Small intestine (tissue), 7 donors: ENCODE data around the gene TMEM125. TPM values are rescaled to one million over a fixed set of nuclear protein-coding genes. Genes with fewer than 3 reads are reported as not detected.

Source experiments
- DNase-seq, 2 donors: peaks; one replicate each; pipeline versions ENCODE4 v3.0.0 to v3.0.0-alpha.2; 2013
- FAIRE-seq: peaks from 2 replicates; lab custom pipeline; 2012; peaks lifted over from hg19 to GRCh38; lab: Jason Lieb, UNC
- H3K27ac ChIP-seq, 3 donors: one replicate each; pipeline ENCODE4 v1.5.1; 2013; ENCODE audit warnings: low read length in 2 of 3, mild to moderate bottlenecking in 2 of 3, control low read depth in 1 of 3, inconsistent platforms in 1 of 3, low read depth in 1 of 3, moderate library complexity in 1 of 3
- H3K27me3 ChIP-seq, 3 donors: one replicate each; pipeline ENCODE4 v1.6.1; 2013; ENCODE audit warnings: low read length in 3 of 3, inconsistent platforms in 1 of 3; ENCODE audit not compliant: control insufficient read depth in 3 of 3, insufficient read depth in 3 of 3
- H3K36me3 ChIP-seq, 3 donors: one replicate each; pipeline ENCODE4 v1.6.1; 2013; ENCODE audit warnings: low read length in 3 of 3, inconsistent platforms in 1 of 3, low read depth in 1 of 3, mild to moderate bottlenecking in 1 of 3, moderate library complexity in 1 of 3; ENCODE audit not compliant: control insufficient read depth in 3 of 3, insufficient read depth in 2 of 3
- H3K4me1 ChIP-seq, 3 donors: one replicate each; pipeline ENCODE4 v1.6.1; 2013; ENCODE audit warnings: low read length in 2 of 3, inconsistent platforms in 1 of 3, low read depth in 1 of 3, mild to moderate bottlenecking in 1 of 3, moderate library complexity in 1 of 3; ENCODE audit not compliant: control insufficient read depth in 3 of 3, insufficient read depth in 2 of 3
- H3K4me3 ChIP-seq, 3 donors: one replicate each; pipeline ENCODE4 v1.5.1; 2013; ENCODE audit warnings: low read length in 3 of 3, control low read depth in 1 of 3, inconsistent platforms in 1 of 3, low read depth in 1 of 3, mild to moderate bottlenecking in 1 of 3, moderate library complexity in 1 of 3
- H3K9me3 ChIP-seq, 2 donors: one replicate each; pipeline ENCODE4 v1.6.1; 2013; ENCODE audit warnings: low read depth in 1 of 2, low read length in 1 of 2; ENCODE audit not compliant: control insufficient read depth in 2 of 2, insufficient read depth in 1 of 2
- WGBS, 3 donors: extraction: QIAGEN DNeasy Blood & Tissue Kit; methylation state at CpG; one replicate each; pipeline ENCODE4 v1.1.7; 2013; 5-methylcytosine and 5-hydroxymethylcytosine counted together
- polyA plus RNA-seq, 4 donors: library from polyadenylated mRNA; stranded (reverse) in 3 of 4; unstranded in 1 of 4; fragments of 200-250 nt in 3 of 4; fragments of 120-200 nt in 1 of 4; gene quantifications; one replicate each; pipeline versions ENCODE4 v1.2.1 to v1.2.3, GENCODE V29; 2013
- donor health status: healthy with polysubstance abuse.
- donor health status: control.
- donor health status: control.
- donor health status: Bipolar disorder and iron deficiency.
- donor health status: healthy.

TMEM125 gene
- polyA plus RNA-seq, 4 donors: 38.3 to 94.3 (median 68.5) TPM

DNA sequence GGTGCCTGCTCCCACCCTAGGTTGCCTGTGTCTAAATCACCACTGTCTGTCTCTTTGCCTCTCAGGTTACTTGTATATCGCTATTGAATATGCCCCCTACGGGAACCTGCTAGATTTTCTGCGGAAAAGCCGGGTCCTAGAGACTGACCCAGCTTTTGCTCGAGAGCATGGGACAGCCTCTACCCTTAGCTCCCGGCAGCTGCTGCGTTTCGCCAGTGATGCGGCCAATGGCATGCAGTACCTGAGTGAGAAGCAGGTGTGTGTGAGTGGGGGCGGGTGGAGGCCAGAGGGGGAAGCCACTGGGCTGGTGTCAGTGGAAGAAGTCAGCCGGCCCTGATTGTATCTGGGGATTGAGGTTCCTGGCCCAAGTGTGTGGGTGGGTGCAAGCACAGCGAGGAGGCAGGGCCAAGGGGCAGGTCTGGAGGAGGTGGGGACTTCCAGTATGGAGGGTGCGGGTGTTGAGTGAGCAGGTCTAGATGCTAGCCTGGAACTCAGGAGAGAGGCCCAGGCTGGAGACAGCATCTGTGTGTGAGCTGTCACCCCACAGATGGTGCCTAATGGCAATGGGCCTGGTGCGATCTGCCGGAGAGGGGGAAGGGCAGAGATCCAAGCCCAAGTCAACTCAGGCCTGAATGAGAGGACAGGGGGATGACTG, 48.2 kb downstream of the TMEM125 start:
- no peak for FAIRE-seq
- Histone ChIP-seq H3K27ac (no peak overlapping the region), H3K4me3 (no peak overlapping the region), H3K27me3 (no peaks in the 10 kb centered on the region), H3K9me3 (no peaks in the 10 kb centered on the region), H3K36me3 (peaks cover 0 to 3% (median 0%) of the 10 kb centered on the region in 3 donors), H3K4me1 (no peaks in the 10 kb centered on the region)
- DNase-seq: no peak
- WGBS, 3 donors: 86 to 94% (median 88%) methylated on average over 15 of the region's 15 CpGs

- Histone ChIP-seq H3K4me3 (no peak overlapping the region), H3K9me3 (no peaks in the 10 kb centered on the region), H3K27me3 (no peaks in the 10 kb centered on the region), H3K36me3 (peaks cover 0 to 3% (median 0%) of the 10 kb centered on the region in 3 donors), H3K27ac (no peak overlapping the region), H3K4me1 (no peaks in the 10 kb centered on the region)
- DNase-seq (no peak), FAIRE-seq (no peak)
- 76 to 81% (median 79%) methylated on average over 4 of the region's 4 CpGs for WGBS, 3 donors
Observed at GRCh38 chr1:43318831-43319230, 49.0 kb downstream of the TMEM125 start.

GRCh38 chr1:43319288-43319687, 49.5 kb downstream of the TMEM125 start:
- no peaks in the 10 kb centered on the region for H3K9me3 ChIP-seq
- WGBS, 3 donors: 87 to 93% (median 92%) methylated on average over 5 of the region's 5 CpGs
- H3K36me3 ChIP-seq: peaks cover 0 to 3% (median 0%) of the 10 kb centered on the region in 3 donors
- FAIRE-seq (no peak), DNase-seq (no peak)
- no peak overlapping the region for H3K4me3 ChIP-seq
- no peak overlapping the region for H3K27ac ChIP-seq
- H3K27me3 ChIP-seq: no peaks in the 10 kb centered on the region
- no peaks in the 10 kb centered on the region for H3K4me1 ChIP-seq

GRCh38 chr1:43319766-43320165, 50.0 kb downstream of the TMEM125 start:
- 64 to 100% (median 74%) methylated on average over 2 to 3 of the region's 3 CpGs for WGBS, 3 donors
- Histone ChIP-seq H3K27ac (no peak overlapping the region), H3K36me3 (peaks cover 0 to 3% (median 0%) of the 10 kb centered on the region in 3 donors), H3K9me3 (no peaks in the 10 kb centered on the region), H3K4me3 (no peak overlapping the region), H3K27me3 (no peaks in the 10 kb centered on the region), H3K4me1 (no peaks in the 10 kb centered on the region)
- DNase-seq (no peak), FAIRE-seq (no peak)

DNA sequence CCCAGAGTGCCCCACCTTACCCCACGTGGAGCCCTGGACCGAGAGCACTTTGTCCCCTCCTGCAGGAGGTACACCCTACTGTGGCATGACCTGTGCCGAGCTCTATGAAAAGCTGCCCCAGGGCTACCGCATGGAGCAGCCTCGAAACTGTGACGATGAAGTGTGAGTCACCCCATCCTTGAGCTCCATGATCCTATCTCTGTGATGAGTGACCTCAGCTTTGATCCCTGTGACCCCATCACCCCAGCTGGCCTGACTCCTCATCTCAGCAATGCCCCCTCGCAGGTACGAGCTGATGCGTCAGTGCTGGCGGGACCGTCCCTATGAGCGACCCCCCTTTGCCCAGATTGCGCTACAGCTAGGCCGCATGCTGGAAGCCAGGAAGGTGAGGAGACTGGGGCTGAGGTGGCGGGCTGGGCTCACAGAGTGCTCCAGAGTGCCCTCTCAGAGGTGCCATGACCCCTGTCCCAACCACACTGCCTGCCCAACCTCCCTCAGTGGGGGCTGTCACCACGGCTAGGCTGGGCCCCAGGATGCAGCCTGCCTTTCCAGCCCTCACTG, 51.6 kb downstream of the TMEM125 start:
- H3K27me3 ChIP-seq: no peaks in the 10 kb centered on the region
- H3K27ac ChIP-seq: no peak overlapping the region
- no peak for DNase-seq
- 92 to 96% (median 95%) methylated on average over 16 of the region's 16 CpGs for WGBS, 3 donors
- H3K36me3 ChIP-seq: peaks cover 0 to 3% (median 0%) of the 10 kb centered on the region in 3 donors
- H3K9me3 ChIP-seq: no peaks in the 10 kb centered on the region
- no peak overlapping the region for H3K4me3 ChIP-seq
- H3K4me1 ChIP-seq: no peaks in the 10 kb centered on the region
- FAIRE-seq: no peak

- 88 to 97% (median 92%) methylated on average over 5 of the region's 5 CpGs for WGBS, 3 donors
Observed at GRCh38 chr1:43322506-43322905, 52.7 kb downstream of the TMEM125 start.

More at GRCh38 chr1:43322506-43322905, 52.7 kb downstream of the TMEM125 start:
- FAIRE-seq (no peak), DNase-seq (no peak)
- Histone ChIP-seq H3K4me3 (no peak overlapping the region), H3K27ac (no peak overlapping the region), H3K27me3 (no peaks in the 10 kb centered on the region), H3K4me1 (no peaks in the 10 kb centered on the region), H3K9me3 (no peaks in the 10 kb centered on the region), H3K36me3 (peaks cover 0 to 3% (median 0%) of the 10 kb centered on the region in 3 donors)

Other genes starting within 250 kb of the TMEM125 start
- gene EBNA1BP2, start 97.7 kb upstream of the TMEM125 start, polyA plus RNA-seq: 10 to 100 TPM; 31.3 to 78.6 (median 44.5) TPM
- gene CFAP57, start 97.7 kb upstream of the TMEM125 start, polyA plus RNA-seq: under 1 TPM in 2 of 4 donors, not detected in 2; 0.03 to 0.31 TPM
- 10 to 100 TPM; 24.7 to 69.8 (median 55.9) TPM for gene C1orf210, start 15.6 kb downstream of the TMEM125 start, polyA plus RNA-seq
- gene TIE1, start 31.0 kb downstream of the TMEM125 start, polyA plus RNA-seq: 10 to 100 TPM in 2 of 4 donors, under 1 TPM in 2; 0.45 to 27.3 (median 6.2) TPM
- under 1 TPM in 1 of 4 donors, not detected in 3; 0.16 TPM for gene MPL, start 67.8 kb downstream of the TMEM125 start, polyA plus RNA-seq
- gene CDC20, start 89.0 kb downstream of the TMEM125 start, polyA plus RNA-seq: 10 to 100 TPM in 2 of 4 donors, 1 to 10 TPM in 2; 3.8 to 62.2 (median 14.0) TPM
- 100 to 1,000 TPM in 1 of 4 donors, 10 to 100 TPM in 3; 60.6 to 105 (median 71.1) TPM for gene ELOVL1, start 98.0 kb downstream of the TMEM125 start, polyA plus RNA-seq
- gene MED8, start 119.8 kb downstream of the TMEM125 start, polyA plus RNA-seq: 10 to 100 TPM; 36.5 to 40.3 (median 37.7) TPM
- gene SZT2, start 119.9 kb downstream of the TMEM125 start, polyA plus RNA-seq: 10 to 100 TPM in 3 of 4 donors, 1 to 10 TPM in 1; 8.9 to 23.7 (median 19.0) TPM
- 100 to 1,000 TPM in 2 of 4 donors, 10 to 100 TPM in 2; 42.6 to 234 (median 139) TPM for gene HYI, start 183.9 kb downstream of the TMEM125 start, polyA plus RNA-seq